ENCODE results near the gene TRPC3.

TRPC3 gene

DNA sequence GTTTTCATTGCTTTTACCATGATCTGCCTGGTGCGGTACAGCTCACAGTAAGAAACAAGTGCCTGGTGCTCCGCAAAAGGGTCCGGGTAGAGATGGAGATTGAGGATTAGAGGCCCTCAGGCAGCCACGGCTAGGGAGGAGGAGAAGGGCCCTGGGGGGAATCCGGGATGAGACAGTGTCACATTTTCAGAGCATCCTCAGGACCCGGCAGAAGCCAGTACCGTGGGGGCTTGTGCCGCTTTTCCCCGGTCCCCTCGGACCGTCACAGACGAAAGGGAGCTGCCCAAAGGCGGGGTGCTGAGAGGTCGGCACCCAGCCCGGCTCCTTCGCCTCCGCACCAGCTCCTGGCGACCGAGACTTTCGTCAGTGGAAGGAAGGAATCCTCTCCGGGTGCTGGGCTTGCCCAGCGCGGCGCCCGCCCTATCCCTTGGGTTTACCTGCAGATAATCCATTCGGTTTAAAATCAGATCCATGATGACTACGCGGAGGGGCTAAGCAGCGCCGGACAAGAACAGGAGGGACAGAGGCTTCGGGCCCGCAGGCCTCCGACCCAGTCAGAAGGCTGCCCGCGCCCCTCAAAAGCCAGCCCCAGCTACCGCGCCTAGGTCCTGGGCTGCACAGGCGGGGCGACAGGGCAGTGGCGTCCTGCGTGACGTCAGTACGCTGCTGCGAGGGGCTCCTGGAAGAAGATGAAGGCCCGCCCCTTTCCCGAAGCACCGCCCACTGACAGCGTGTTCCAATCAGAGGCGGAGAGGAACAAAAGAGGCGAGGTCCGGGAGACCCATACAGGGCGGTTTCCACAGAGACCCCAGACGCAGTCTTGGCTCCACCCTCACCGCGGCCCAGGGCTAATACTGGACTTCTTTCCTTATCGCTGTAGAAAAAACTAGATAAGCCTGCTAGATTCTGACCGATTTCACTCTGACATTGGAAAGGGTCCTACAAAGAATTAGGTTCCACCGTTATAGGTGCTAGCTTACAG, 81.7 kb downstream of the TRPC3 start, which contains the start of gene BBS7:
Gene BBS7 (minus strand): TSS at position 634 of the 982 bp plus-strand sequence. CDS start 161 bp downstream, at position 473.
- DNase-seq, result peak; percentile 92

DNA sequence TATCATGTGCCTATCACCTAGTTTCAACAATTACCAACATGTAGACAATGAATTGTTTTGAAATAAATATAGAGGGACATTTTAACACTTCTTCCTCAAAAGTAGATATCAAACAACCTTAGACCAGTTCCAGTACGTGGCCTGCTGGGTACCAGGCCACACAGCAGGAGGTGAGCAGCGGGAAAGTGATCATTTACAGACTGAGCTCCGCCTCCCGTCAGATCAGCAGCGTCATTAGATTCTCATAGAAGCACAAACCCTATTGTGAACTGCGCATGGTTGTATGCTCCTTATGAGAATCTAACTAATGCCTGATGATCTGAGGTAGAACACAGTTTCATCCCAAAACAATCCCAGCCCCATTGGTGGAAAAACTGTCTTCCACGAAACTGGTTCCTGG, 88.1 kb downstream of the TRPC3 start:
- DNase-seq, result no peak

DNA sequence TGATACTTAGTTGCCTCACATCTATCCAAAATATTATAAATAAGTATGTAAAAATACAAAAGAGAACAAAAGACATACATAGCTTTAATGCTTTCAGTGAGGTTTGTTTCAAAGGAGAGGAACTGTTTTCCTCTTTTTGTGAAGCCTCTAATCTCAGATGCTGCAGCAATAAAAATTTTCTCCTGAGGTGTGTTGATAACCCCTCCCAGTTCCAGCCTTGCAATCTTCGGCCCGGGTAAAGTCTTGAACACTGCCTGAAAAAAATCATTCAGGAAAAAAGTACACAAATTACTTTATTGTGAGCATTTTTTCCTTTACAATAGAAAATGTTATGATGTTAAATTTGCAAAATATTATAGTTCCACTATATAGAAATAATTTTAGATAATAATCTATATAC, 90.4 kb downstream of the TRPC3 start:
- DNase-seq, result no peak

DNA sequence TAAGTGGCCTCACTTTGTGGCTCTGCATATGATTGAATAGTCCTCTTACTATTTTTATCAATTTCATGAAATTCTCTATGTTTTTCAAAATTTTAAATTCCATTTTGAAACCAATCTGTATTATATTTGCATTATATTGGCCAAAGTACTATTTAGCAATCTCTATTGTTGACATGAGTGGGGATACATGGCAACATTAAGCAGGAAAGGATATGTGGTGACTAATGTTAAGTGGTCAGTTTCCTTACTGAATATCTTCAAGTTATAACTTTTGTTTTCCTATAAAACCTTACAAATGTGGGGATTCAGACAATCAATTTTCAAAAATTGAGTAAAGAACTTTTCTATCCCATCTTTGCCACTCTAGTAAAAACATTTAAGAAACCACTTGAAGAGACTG, 91.7 kb downstream of the TRPC3 start:
- DNase-seq, result no peak

DNA sequence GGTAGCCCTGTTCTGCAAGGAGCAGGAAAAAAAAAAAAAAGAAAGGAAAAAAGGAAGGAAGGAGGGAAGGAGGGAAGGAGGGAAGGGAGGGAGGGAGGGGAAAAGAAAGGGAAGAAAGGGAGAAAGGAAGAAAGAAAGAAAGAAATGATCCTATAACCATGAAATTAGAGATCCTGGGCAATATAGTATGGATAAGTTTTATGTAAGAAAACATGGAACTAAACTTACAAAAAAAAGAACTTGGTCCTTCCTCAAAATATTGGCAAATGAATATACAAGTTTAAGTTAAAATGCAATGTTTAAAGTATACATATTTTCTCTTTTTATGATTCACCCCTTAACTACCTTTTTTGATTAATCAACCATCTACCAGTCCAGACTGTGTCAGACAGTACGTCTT, 100.5 kb downstream of the TRPC3 start:
- DNase-seq, result no peak

DNA sequence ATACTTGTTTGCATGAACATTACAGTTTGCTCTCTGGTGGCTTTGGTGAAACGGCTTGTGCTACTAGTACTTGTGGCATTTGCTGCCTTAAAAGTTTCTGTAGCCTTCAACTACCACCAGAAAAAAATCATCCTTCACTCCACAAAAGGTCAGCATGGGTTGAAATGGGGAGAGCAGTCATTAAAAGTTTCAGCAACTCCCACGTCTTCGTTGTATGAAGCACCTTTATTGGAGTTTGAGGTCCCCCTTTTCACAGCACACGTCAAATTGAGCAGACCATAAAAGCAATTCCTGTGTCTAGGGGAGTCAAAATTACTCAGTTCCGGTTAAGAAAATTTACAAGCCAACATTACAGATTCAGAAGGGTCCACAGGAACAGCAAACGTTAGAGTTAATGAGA, 105.2 kb downstream of the TRPC3 start:
- no peak for DNase-seq

DNA sequence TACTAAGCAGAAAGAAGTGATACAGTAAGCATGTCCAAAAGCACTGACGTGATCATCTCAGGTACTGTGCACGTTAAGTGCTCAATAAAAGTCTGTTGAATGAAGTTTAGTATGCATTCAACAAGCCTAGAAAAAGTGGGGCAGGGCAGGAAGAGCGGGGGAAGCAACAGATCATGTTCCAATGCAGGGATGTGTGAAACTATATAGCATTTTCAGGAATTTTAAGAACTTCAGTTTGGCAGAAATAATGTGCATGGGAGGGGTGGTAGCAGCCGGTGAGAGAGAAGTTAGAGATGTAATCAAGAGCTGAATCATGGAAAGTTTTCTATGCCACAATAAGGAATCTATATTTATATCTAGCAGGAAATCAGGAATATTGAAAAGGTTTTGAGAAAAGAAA, 109.0 kb downstream of the TRPC3 start:
- DNase-seq, result no peak

DNA sequence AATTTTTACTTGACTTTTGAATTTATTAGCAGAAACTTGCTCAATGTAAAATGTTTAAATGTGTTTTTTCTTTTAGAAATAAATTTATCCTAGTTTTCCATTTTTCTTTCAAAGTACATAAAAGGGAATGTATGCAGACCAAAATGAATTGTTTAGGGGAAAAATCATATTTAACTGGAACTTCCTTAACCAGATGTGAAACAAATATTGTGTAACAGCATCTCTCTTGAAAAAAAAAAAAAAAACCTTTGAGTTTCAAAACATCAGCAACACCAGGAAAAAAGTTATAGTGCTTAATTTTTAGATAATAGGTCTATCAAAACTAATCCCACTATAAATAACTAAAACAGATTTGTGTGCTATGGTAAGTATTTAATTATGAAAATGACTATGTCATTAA, 113.7 kb downstream of the TRPC3 start:
- DNase-seq, result no peak

DNA sequence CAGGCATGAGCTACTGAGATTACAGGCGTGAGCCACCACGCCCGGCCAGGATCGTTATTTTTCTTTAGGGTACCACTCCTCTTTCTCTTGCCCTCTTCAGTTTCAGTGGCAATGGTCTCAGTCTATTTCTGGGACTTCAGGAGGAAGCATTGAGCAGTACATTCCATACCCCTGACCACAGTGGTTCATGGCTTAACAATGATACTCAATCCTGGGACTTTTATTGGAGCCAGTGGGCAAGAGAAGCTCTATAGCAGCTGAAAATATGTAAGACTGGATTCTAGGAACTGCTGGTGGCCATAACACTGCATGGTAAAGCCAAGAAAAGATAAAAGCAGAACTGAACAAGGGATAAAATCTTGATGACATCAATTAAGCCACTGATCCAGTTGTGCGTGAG, 122.3 kb downstream of the TRPC3 start:
- no peak for DNase-seq
